Caco-2 (cell line): ENCODE data around the gene PMEL. TPM values are rescaled to one million over a fixed set of nuclear protein-coding genes. Genes with fewer than 3 reads are reported as not detected.
"Not testable (repeated sequence)": the region's sequence is repeated elsewhere in the genome, so short reads cannot be mapped to it uniquely, and the experiment has no call there.

Experiments used
- BruUV-seq: library from RNA; stranded (reverse); fragments of 400-500 nt; replicated peaks from 2 replicates; lab custom pipeline; 2021; lab: Mats Ljungman, UMichigan
- CTCF ChIA-PET: fragments of 300-600 bp; sonication (Branson Sonifier 250); formaldehyde crosslinking; loops from one replicate; lab custom pipeline; 2022; ENCODE audit warnings: antibody characterized with exemption; lab: Charles Lee
- POLR2A ChIA-PET: fragments of 300-600 bp; sonication (Branson Sonifier 250); formaldehyde crosslinking; loops from one replicate; lab custom pipeline; 2022; ENCODE audit warnings: antibody characterized with exemption; lab: Charles Lee
- DNase-seq, 2 experiments: peaks; one replicate each; pipeline versions ENCODE4 v3.0.0 to v3.0.0-alpha.2; 2020 to 2022
- H3K27me3 ChIP-seq: replicated peaks from 2 replicates; pipeline ENCODE4 v1.6.0; 2011; ENCODE audit warnings: low read length; ENCODE audit not compliant: control insufficient read depth, insufficient read depth
- H3K36me3 ChIP-seq: 2 replicates; pipeline ENCODE4 v1.5.1; 2011; ENCODE audit warnings: low read length; ENCODE audit not compliant: control insufficient read depth, insufficient read depth
- H3K4me1 ChIP-seq: fragments of 250-450 bp; sonication (Bioruptor Pico); 2 replicates; pipeline ENCODE4 v1.5.1; 2020; ENCODE audit warnings: mild to moderate bottlenecking
- H3K4me3 ChIP-seq: 2 replicates; pipeline ENCODE4 v1.5.1; 2011; ENCODE audit warnings: low read depth, mild to moderate bottlenecking, control low read depth, low read length
- H3K9me3 ChIP-seq: fragments of 250-450 bp; sonication (Bioruptor Pico); 2 replicates; pipeline ENCODE4 v1.5.1; 2020; ENCODE audit warnings: mild to moderate bottlenecking, moderate library complexity
- H3K27ac Mint-ChIP-seq: one replicate; pipeline ENCODE4 v1.8.0; 2022; ENCODE audit warnings: mixed read lengths; ENCODE audit not compliant: unreplicated experiment
- H3K27me3 Mint-ChIP-seq: one replicate; pipeline ENCODE4 v1.8.0; 2022; ENCODE audit warnings: mixed read lengths; ENCODE audit not compliant: insufficient read depth, unreplicated experiment
- H3K36me3 Mint-ChIP-seq: one replicate; pipeline ENCODE4 v1.8.0; 2022; ENCODE audit warnings: mild to moderate bottlenecking, mixed read lengths; ENCODE audit not compliant: insufficient read depth, unreplicated experiment
- H3K4me1 Mint-ChIP-seq: one replicate; pipeline ENCODE4 v1.8.0; 2022; ENCODE audit warnings: low read depth, mixed read lengths; ENCODE audit not compliant: unreplicated experiment
- H3K4me3 Mint-ChIP-seq: one replicate; pipeline ENCODE4 v1.8.0; 2022; ENCODE audit warnings: mild to moderate bottlenecking, moderate library complexity, mixed read lengths; ENCODE audit not compliant: unreplicated experiment
- H3K9me3 Mint-ChIP-seq: one replicate; pipeline ENCODE4 v1.8.0; 2022; ENCODE audit warnings: mixed read lengths; ENCODE audit not compliant: unreplicated experiment
- CTCF ChIP-seq, 2 experiments: fragments of 200-600 bp in 1 of 2; IDR thresholded peaks; 1 replicate in 1 of 2; 2 replicates in 1 of 2; pipeline versions ENCODE4 v1.5.1 to v1.8.0; 2011 to 2022; ENCODE audit warnings: antibody characterized with exemption in 1 of 2, control low read depth in 1 of 2, inconsistent platforms in 1 of 2, low read depth in 1 of 2, low read length in 1 of 2, mild to moderate bottlenecking in 1 of 2, moderate library complexity in 1 of 2; ENCODE audit not compliant: insufficient read depth in 1 of 2, severe bottlenecking in 1 of 2, unreplicated experiment in 1 of 2
- intact Hi-C: fragments of 100-400 bp; cut with micrococcal nuclease; formaldehyde crosslinking; loops from one replicate; pipeline ENCODE4 v1.10.0; 2022; ENCODE audit not compliant: unreplicated experiment
- total RNA-seq: library from RNA; stranded (reverse); gene quantifications from 2 replicates; pipeline ENCODE4 v1.2.3, GENCODE V29; 2022

The PMEL gene
- total RNA-seq, 1 experiment from 2014 or later, result 9.7 TPM

DNA sequence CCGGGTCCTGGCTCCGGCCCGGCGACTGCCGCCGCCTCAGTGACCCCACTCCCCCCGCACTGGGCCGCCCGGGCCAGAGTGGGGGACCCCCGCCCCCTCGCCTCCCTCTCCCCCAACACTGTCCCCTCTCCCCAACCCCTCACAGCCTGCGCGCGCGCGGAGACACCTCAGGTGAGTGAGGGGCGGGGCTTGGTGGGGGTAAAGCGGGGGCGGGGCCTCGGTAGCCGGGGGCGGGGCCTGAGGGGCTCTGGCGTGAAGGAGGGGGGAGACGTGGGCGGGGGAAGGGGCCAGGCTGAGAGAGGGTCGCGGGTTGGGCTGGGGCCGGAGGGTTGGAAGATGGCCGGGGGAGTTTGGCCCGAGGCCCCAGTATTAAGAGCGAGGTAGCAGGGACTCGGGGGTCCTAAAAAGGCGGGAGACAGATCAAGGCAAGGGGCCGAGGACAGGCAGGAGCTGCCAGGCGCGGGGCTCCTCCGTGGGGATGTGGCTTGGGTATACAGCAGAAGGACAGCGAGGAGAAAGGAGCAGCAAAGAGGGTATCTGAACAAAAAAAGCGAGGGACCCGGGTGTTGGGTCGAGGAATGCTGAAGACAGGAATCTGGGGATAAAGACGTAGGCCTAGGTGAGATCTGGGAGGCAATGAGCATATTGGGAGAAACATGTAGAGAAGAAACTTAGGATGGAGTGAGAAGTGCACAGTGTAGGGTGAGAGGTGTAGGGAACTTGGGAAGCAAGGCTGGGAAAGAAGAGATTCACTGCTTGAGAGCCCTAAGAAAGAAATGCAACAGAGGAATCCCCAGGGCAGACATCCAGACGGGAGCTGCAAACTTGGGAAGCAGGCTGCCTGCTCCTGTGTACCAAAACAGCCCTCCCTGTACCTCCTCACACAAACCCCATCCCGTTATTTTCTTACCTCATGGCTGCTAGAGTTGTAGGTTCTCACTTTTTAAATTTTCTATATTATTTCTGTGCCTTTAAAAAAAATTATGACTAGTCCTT, 42.0 kb upstream of the PMEL start:
- Histone ChIP-seq H3K36me3 (peaks cover 6% of the 10 kb centered on the region; the same call in 1 of the 2 replicates), H3K9me3 (no peaks in the 10 kb centered on the region), H3K4me3 (peak overlapping the region; percentile 52), H3K27me3 (no peaks in the 10 kb centered on the region), H3K4me1 (peaks cover 54% of the 10 kb centered on the region)
- Mint-ChIP-seq H3K27ac (peak overlapping the region; percentile 82), H3K4me1 (peaks cover 59% of the 10 kb centered on the region), H3K9me3 (no peaks in the 10 kb centered on the region), H3K36me3 (peaks cover 47% of the 10 kb centered on the region), H3K4me3 (peak overlapping the region; percentile 93), H3K27me3 (no peaks in the 10 kb centered on the region)
- intact Hi-C loops, result loop anchor here (1.0 kb wide), 1 partner anchor 11 kb away; the partner anchor contains the start of gene SUOX
- ChIA-PET POLR2A (interaction anchor here (1.2 to 1.8 kb wide), 4 partner anchors 11 to 97 kb away, joined by 3 to 13 read pairs (median 7); partner anchors contain the start of genes PA2G4, RAB5B and SUOX), CTCF (interaction anchor here (0.6 to 2.8 kb wide), 6 partner anchors 10 to 111 kb away, joined by 4 to 20 read pairs (median 12); partner anchors contain the start of gene SUOX)
- peak; percentile 75 to 81 for DNase-seq
- BruUV-seq, result no TSS peak
- no peak for TF ChIP-seq CTCF (IDR thresholded peaks at IDR 0.05; ENCODE audit: insufficient read depth in 1 of 2, low read depth in 1 of 2, low read length in 1 of 2, severe bottlenecking in 1 of 2, unreplicated experiment in 1 of 2)

GRCh38 chr12:56004211-56004610, 38.4 kb upstream of the PMEL start:
- Mint-ChIP-seq H3K36me3 (peaks cover 49% of the 10 kb centered on the region), H3K4me1 (peaks cover 46% of the 10 kb centered on the region), H3K9me3 (no peaks in the 10 kb centered on the region), H3K27me3 (no peaks in the 10 kb centered on the region), H3K27ac (peak overlapping the region; percentile 25), H3K4me3 (peak overlapping the region; percentile 4)
- TF ChIP-seq CTCF (IDR thresholded peaks at IDR 0.05; ENCODE audit: insufficient read depth in 1 of 2, low read depth in 1 of 2, low read length in 1 of 2, severe bottlenecking in 1 of 2, unreplicated experiment in 1 of 2), result no peak
- H3K4me1 ChIP-seq, result peaks cover 41% of the 10 kb centered on the region
- ChIA-PET POLR2A (no interaction called here), CTCF (no interaction called here)
- no peak overlapping the region for H3K4me3 ChIP-seq
- peaks cover 6% of the 10 kb centered on the region for H3K36me3 ChIP-seq
- intact Hi-C loops, result no loop called here
- no TSS peak for BruUV-seq
- H3K9me3 ChIP-seq, result no peaks in the 10 kb centered on the region
- no peak for DNase-seq
- no peaks in the 10 kb centered on the region for H3K27me3 ChIP-seq

DNA sequence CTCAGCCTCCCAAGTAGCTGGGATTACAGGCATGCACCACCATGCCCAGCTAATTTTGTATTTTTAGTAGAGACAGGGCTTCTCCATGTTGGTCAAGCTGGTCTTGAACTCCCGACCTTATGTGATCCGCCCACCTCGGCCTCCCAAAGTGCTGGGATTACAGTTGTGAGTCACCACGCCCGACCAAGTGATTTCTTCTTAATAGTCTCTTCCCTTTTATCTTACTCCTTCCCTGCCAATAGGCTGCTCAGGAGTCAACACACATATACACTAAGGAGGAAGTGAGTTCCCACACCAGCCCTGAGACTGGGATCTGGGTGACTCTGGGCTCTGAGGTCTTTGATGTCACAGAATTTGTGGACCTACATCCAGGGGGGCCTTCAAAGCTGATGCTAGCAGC, 37.5 kb upstream of the PMEL start:
- CTCF ChIA-PET, H3K9me3 Mint-ChIP-seq, BruUV-seq, H3K36me3 ChIP-seq, H3K27ac Mint-ChIP-seq, POLR2A ChIA-PET, H3K27me3 ChIP-seq, intact Hi-C loops, H3K27me3 Mint-ChIP-seq, H3K4me3 Mint-ChIP-seq, H3K9me3 ChIP-seq, DNase-seq, H3K4me3 ChIP-seq: not testable (repeated sequence)
- Mint-ChIP-seq H3K4me1 (peaks cover 39% of the 10 kb centered on the region), H3K36me3 (peaks cover 50% of the 10 kb centered on the region)
- H3K4me1 ChIP-seq, result peaks cover 33% of the 10 kb centered on the region
